NCI-H2171 (cell line): ENCODE measurements around the gene KRTAP4-4.

Source experiments
- DNase-seq: peaks from one replicate; lab custom pipeline; 2025; lab: John Stamatoyannopoulos, UW

The KRTAP4-4 gene

DNA sequence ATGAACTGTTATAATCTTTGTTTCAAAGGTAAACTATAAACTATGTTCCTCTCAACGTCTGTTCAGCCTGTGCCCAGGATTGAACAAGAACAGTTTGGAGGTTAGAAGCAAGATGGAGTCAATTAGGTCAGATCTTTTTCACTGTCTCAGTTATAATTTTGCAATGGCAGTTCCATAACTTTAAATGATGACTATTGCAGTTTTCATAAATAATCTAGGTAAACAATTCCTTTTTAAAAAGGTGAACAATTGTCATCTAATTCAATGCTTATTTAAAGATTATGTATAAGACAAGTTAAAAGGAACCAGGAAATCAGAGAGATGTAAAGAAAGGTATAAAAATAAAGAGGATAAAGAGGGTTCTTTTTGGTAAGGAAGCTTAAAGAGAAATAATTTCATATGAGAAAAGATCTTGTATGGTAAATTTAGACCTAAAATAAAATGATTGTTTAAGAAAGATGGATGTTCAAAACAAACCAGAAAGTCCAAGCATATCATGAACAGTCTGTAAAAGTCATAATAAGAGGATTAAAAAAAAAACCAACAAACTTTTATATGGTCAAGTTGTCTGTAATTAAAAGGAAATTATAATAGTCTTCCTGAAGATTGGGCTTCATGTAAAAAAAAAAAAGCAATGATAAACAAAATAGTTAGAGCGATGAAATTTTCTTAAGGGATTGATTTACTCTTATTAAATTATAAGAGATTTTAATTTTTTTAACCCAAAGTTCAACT lies 49.2 kb downstream of the KRTAP4-4 start:
- no peak for DNase-seq
